Right forelimb (tissue), 1 donor: ENCODE results near the gene PRKCQ.

ENCODE experiments used
- DNase-seq: peaks from one replicate; pipeline ENCODE4 v3.0.0-alpha.2; 2018

The PRKCQ gene

DNA sequence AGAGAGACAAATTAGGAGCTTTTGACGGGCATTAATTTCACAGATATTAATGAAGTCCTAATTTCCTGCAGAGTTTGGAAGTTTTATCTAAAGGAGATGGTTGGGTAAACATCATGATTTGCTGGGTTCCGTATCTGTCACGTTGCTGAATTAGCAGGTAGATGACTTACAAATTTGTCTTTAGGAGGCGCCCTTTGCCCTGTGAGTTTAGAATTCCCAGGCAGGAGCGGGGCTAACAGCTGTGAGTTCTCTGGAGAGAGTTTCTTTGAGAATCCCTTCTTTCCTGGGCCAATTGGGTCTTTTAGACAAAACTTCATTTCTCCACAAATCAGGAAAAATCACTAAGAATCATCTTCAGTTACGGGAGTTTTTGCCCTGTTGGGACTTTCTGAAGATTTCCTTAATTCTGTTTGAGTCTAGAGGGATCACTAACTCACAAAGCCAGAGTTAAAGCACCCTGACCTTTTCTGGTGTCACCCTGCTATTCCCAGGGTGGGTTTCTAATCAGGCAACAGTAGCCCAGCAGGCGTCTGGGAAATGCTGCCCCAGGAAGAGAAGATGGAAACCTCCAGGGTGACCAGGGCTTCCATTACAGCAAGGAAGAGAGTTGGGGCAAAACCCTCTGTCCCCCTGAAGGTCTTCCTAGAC is 63.7 kb downstream of the PRKCQ start:
- DNase-seq, result no peak

DNA sequence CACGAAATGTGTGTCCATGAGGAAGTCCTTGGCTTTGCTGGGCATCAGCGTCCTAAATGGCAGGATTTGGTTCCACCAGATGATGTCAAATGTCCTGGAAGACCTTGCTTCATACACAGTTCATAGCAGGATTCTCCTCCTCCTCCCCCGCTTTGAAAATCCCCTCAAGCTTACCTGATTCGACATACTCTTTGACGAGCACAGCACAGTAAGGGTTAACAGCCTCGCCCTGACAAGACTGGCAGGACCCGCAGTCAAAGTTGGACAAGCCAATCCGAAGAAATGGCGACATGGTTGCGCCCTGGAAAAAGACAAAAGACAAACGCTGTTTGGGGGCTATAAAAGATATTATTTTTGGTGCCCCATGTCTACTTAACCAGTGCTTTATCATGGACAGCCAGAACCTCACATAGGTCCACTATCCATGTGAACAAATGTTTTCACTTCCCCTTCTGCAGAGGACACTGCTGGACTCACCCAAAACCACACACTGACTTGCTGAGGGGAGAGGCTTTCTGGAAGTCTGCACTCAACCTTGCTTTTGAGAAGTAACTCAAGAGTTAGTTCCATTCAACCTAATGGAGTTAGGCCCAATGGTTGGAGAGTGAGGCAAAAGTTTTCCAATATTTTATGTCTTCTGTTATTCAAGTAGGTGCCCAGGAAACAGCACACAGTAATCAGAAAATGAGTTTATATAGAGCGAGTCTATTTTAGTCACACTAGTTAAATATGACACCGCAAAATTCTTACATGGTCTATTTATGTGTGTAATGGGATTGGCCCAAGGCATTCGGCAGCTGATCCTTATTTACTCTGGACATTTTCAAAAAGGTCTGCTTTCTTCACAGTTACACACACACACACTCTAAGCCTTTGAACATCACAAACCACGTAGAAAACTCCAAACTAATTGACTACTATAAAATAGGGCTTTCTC is 65.0 kb downstream of the PRKCQ start:
- DNase-seq, result no peak

- no peak for DNase-seq
Measured at GRCh38 chr10:6514180-6514579, 65.9 kb downstream of the PRKCQ start.

GRCh38 chr10:6513476-6513875 is 66.6 kb downstream of the PRKCQ start:
- no peak for DNase-seq

- no peak for DNase-seq
Measured at GRCh38 chr10:6512182-6512581, 67.9 kb downstream of the PRKCQ start.

DNA sequence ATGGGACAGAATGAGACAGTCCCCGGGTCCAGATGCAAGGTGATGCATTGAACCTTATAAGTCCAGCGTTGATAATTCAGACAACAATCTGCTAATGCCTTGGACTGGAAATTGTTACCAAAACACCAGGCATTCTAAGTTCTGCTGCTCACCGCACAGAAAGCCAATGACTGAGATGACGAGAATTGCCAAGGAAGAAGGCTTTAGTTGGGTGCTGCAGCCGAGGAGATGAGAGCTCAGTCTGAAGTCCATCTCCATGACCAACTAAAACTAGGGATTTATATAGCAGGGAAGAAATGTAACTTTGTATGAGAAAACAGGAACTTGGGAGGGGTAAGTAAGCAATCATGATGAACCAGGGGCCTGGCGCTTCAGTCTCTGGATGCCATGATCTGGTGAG is 68.7 kb downstream of the PRKCQ start:
- DNase-seq, result no peak

- no peak for DNase-seq
Measured at GRCh38 chr10:6507311-6507710, 72.8 kb downstream of the PRKCQ start.

DNA sequence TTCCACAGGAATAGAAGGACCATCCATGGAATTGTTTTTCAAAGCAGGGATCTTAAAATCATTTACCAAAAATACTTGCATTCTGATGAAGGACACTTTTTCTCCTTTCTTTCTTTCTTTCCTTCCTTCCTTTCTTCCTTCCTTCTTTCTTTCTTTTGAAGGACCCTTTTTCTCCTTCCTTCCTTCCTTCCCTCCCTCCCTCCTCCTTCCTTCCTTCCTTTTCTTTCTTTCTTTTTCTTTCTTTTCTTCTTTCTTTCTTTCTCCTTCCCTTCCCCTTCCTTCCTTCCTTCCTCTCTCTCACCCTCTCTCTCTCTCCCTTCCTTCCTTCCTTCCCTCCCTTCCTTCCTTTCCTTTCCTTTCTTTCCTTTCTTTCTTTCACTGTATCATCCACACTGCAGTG is 74.8 kb downstream of the PRKCQ start:
- DNase-seq, result no peak

GRCh38 chr10:6504296-6504695 is 75.8 kb downstream of the PRKCQ start:
- DNase-seq, result no peak

GRCh38 chr10:6503171-6503570 is 76.9 kb downstream of the PRKCQ start:
- no peak for DNase-seq

DNA sequence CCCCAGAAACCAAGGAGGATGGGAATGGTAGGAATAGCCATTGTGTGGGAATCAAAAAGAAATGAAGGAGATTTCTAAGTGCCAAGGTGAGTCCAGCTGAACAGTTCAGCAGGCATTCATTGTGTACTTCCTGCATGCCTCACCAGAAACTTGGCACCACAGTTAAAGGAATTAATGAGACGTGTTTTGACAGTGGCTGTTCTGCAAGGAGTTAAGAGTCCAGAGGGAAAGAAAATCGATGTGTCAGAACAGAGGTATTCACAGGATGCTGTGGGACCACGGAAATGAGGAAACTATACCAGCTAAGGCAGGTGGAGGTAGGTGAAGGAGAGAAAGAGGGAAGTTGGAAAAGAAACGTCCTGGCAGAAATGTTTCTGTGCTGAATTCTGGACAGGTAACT is 78.1 kb downstream of the PRKCQ start:
- DNase-seq, result no peak

DNA sequence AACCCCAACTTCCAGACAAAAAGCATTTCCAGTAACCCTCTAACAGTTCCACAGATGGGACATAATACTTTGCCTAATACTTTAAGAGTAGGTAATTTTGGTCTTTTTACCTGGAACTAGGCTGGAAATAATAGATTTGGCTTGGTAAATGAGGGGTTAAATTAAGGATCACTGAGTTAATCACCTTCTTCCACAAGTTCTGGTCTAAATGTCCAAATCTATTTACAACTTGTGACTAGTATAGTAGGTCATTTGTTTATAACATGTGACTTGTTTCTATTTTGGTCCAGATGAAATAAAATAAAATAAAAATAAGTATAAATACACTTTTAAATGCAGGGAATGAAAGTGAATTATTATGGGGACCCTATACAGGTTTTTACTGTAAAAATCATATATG is 80.1 kb downstream of the PRKCQ start:
- DNase-seq, result no peak

DNA sequence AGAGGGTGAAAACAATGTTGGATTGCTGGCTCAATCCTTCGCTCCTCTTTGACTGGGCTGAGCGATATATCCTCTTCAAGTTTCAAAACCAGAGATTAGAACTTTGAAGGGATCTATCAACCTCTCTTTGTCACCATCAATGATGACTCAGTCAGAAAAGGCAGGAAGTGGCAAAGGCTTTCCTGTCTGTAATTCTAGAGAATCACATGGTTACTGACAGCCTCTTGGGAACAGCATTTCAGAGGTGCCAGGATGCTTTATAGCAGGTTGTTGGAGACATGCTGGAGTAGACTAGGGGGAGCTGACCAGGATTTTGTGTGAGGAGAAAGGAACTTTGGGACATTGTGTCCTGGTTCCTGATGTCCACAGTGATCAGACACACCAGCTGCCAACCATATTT is 81.3 kb downstream of the PRKCQ start:
- DNase-seq, result no peak

GRCh38 chr10:6497620-6498019 is 82.5 kb downstream of the PRKCQ start:
- DNase-seq, result no peak

DNA sequence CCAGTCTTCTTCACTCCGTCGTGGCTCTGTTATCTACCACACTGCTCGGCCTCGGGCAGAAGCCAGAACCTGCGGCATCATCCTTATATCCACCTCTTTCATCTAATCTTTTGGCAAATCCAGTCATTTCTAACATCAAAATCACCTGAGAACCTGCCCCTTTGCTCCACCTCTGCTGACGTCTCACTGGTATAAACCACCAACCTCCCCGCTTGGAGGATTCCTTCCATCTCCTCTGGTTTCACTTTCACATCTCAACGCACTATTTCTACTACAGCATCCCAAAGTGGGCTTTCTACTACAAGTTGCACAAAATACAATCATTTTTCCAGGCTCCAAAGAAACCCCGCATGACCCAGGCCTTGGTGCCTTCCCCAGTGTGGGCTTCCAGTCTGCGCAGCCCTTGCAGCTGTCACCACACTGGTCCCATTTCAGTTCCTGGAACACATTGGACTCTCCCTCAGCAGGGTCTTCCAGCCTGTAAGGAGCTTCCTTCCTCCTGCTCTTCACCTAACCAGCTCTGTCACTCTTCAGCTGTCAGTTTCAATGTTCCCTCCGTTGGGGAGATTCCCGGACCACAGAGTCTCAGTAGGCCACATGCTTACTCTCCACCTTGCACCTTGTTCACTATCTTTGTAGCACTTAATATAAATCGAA is 85.0 kb downstream of the PRKCQ start:
- no peak for DNase-seq

- no peak for DNase-seq
Measured at GRCh38 chr10:6494442-6494819, 85.6 kb downstream of the PRKCQ start.

- no peak for DNase-seq
Measured at GRCh38 chr10:6493521-6494441, 86.3 kb downstream of the PRKCQ start.

GRCh38 chr10:6492896-6493295 is 87.2 kb downstream of the PRKCQ start:
- no peak for DNase-seq

GRCh38 chr10:6491841-6492609 is 88.1 kb downstream of the PRKCQ start:
- DNase-seq, result no peak

DNA sequence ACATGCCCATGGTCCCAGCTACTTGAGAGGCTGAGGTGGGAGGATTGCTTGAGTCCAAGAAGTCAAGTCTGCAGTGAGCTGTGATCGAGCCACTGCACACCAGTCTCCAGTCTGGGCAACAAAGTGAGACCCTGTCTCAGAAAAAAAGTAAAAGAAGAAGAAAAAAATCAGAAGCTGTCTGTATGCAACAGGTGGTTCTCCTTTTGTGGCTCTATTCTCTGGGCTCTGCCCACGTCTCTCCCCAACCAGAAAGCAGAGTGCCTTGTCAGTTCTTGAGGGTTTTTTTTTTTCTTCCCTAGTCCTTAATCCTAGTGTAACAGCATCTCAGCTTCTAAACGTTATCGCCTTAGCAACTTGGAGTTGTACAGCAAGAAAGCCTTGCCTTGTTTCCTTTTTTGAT is 89.5 kb downstream of the PRKCQ start:
- DNase-seq, result no peak

DNA sequence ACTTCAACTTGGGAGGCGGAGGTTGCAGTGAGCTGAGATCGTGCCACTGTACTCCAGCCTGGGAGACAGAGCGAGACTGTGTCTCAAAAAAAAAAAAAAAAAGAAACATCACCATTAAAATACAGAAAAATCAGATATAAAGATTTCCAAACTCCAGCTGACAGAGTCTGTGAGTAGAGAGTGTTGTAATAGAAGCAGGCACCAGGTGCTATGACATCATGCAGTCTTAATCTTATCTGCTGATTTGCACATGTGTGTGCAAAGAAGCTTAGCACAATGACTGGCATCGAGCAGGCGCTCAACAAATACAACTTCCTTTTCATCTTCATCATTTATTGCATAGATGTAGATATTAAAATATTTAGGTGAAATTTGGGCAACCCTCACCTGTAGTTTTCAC is 92.2 kb downstream of the PRKCQ start:
- DNase-seq, result no peak

DNA sequence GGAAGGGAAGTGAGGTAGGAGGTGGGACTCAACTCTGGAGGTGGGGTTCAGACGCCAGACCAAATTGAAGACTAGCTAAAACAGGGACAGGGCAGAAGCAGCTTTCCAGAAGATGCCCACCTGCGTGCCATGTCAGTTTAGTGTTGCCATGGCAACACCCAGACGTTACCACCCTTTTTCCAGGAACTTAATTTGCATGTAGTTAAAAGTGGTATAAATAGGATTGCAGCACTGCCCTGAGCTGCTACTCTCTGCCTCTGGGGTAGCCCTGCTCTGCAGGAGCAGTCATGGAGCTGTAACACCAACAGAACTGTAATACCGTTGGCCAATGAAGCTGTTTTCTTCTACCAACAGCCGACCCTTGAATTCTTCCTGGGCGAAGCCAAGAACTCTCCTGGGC is 93.8 kb downstream of the PRKCQ start:
- no peak for DNase-seq
